GM23248 (cell line): ENCODE results near the gene PKD1.

ENCODE experiments used
- EZH2 ChIP-seq: fragments of 200-600 bp; sonication (generic); IDR thresholded peaks from 2 replicates; pipeline ENCODE4 v1.6.1; 2018; ENCODE audit warnings: antibody characterized with exemption, mild to moderate bottlenecking; ENCODE audit not compliant: insufficient read depth, poor library complexity, severe bottlenecking
- EZH2phosphoT487 ChIP-seq: fragments of 200-600 bp; sonication (generic); IDR thresholded peaks from 2 replicates; pipeline ENCODE4 v1.6.1; 2018; ENCODE audit warnings: antibody characterized with exemption, moderate library complexity, mild to moderate bottlenecking, low read depth; ENCODE audit not compliant: insufficient read depth

GRCh38 chr16:2053211-2053610, 82.5 kb downstream of the PKD1 start:
- TF ChIP-seq EZH2phosphoT487 (no peak), EZH2 (no peak)
